AG08396 (cell line): ENCODE results near the gene RTP5.

ENCODE experiments used
- DNase-seq: peaks from one replicate; pipeline ENCODE4 v3.0.0; 2012; ENCODE audit warnings: low spot score, mixed read lengths

RTP5 gene

DNA sequence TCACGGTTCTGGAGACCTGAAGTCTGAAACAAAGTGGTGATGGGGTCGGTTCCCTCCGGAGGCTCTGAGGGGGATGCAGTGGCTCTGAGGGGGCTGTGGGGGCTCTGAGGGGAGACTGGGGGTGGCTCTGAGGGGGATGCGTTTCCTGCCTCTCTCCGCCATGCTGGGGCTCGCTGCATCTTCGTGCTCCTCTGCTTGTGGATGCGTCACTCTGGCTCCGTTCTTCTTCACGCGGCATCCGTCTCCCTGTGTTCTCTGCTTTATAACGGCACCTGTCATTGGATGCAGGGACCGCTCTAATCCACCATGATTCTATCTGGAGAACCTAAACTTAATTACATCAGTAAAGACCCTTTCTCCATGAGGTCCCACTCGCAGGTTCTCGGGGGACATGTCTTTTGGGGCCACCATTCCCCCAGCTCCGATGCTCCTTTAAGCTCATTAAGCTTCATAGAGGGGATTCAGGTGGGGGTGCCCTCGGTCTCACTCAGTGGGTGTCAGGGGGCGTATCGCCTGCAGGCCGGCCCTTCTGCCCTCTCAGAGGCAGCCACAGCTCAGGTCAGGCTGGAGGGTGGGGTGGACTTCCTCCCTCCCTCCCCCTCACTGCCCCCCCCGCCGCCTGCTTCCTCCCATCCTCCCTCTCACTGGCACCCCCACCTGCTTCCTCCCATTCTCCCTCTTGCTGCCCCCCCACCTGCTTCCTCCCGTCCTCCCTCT lies 18.4 kb downstream of the RTP5 start:
- DNase-seq, result no peak

DNA sequence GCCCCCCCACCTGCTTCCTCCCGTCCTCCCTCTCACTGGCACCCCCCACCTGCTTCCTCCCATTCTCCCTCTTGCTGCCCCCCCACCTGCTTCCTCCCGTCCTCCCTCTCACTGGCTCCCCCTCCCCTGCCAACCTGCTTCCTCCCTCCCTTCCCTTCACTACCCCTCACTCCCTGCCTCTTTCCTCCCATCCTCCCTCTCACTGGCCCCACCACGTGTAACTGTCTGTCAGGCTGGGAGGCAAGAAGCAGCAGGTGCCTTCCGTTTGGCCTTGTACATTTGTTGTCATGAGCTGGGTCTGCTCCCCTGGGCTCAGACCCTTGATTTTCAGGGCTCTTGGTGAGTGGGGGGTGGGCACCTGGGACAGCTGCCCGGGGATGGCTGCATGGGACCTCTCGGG lies 19.1 kb downstream of the RTP5 start:
- no peak for DNase-seq

DNA sequence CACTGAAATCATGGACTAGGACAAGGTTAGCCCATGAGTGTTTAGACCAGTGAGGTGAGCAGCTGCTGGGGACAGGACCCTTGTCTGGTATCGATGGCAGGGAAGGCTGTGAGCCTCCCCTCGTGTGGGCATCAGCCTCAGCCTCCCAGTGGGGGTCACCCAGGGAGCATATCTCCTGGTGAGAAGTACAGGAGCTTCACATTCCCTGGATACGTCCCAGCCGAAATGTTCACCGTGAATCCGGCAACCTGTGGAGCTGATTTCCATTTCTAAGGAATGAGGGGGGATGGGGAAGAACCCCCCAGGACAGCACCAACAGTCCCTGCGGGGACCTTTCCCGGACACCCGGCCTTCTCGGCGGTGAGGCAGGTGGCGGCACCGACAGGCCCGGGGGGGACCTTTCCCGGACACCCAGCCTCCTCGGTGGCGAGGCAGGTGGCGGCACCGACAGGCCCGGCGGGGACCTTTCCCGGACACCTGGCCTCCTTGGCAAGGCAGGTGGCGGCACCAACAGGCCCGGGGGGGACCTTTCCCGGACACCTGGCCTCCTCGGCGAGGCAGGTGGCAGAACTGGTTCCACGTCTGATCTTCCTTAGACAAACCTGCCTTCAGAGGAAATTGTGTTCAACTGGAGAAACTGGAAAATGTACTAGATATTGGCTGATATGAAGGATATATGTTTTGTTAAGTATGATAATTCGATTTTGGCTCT lies 21.2 kb downstream of the RTP5 start:
- no peak for DNase-seq

DNA sequence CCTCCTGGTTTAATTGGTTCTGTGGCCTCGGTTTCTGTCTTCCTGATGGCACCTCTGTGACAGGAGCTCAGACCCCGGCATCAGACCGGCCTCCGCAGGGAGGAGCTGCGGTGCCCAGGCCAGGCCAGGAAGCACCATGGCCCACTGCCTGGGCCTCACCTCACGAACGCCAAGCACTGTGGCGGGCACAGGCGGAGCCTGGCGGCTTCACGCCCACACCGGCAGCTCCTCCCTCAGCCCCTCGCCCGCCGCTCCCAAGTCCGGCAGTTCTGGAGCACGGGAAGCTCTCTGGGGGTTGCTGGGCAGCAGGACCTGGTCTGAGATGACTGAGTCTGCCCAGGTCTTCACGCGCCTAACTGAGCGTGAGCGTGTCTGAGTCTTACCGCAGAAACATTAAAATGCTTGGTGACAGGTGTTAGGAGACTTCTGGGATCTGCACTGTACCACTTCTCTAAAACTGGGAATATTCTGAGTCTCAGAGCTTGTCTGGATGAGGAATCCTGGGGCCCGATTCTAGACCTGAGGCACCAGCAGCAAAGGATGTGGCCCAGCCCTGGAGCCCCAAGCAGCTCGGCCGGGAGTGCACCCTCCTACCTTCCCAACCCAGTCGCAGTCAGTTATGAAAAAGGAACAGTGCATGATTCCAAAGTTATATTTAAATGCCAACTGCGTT lies 21.9 kb downstream of the RTP5 start:
- DNase-seq, result no peak

DNA sequence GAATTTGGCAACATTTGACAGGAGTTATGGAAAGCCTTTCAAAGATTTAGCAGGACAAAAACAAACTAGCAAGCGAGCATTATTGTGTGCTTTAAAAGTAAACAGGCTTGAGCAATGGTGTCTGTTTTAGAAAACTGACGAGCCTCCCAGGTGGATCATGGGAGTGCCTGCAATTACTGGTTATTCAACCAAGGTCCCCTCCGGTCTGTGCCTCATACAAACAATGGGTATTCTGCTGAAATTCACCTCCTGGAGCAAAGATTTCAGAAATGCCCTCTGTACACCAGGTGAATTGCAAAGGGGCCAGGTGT lies 22.4 kb downstream of the RTP5 start:
- no peak for DNase-seq

DNA sequence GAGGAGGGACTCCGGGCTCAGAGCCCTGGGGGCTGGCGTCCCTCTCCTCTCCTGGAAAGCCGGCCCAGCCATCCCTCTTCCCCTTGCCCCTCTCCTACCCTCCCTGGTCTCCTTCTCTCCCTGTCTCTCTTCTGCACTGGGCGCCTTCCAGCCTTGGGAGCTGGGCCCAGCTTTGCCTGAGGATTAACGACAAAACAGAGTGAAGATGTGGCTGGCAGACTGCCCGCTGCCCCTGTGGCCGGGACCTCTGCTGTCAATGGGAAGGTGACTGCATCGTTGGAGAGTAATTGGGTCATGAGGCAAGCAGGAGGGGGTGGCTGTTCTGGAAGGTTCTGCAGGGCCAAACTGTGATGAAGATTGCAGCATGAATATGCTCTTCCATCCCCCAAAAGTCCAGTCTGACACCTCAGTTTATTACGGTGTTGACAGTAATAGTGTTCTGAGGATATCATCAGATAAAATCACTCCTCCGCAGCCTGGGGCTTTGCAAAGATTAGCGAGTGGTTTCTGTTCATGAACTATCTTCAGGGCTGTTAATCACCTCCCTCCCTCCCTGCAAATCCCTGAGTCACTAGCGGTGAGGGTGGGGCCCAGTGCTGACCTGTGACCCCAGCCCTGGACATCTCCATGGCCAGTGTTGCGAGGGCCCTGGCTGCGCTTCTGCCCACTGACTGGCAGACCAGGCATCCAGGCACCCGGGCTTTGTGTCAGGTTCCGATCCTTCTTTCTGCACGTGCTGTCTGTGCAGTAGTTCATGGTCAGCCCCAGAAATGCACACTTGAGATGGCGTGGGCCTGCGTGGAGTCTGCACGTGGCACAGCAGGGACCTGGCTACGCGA lies 23.0 kb downstream of the RTP5 start:
- no peak for DNase-seq

DNA sequence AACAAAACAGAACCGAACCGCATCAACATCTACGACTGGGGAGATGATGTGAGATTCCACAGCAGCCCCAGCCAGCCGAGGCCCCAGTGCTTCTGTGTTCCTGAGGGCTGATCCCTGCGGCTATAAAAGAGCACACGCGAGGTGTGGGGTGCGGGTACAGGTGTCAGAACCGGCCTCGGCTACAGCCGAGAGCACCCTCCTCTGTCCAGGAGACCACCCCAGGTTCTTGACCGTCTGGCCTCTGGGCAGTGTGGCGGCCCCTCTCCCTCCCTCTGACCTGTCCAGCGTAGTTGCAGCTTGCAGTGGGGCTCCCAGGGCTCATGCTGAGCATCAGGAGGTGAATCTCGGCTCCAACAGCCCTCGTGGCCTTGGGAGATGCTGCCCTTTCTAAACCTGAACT lies 23.7 kb downstream of the RTP5 start:
- no peak for DNase-seq

DNA sequence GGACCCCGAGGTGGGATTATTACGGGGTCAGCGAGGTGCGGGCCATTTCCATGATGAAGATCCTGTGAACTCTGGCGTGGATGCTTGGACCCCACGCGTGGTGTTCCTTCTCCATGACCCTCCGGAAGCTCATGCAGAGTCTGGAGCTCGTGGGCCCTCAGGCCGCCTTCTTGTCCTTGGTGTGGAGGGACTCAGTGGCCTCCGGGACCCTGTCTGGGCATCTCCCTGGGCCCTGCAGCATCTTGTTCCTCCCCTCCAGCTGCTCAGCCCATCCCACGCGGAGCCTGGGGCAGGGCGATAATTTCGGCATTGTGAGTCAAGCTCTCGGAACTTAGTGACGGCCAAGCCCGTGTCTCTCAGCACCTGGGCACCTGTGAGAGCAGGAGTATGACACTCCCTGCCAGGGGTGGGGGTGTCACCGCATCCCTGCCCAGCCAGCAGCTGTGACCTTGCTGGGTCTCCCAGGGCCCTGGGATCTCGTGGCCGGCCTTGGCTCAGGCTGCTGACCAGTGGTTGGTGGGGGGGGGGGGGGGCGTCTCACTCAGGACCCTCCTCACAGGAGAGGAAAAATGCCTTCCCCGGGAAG lies 24.6 kb downstream of the RTP5 start:
- DNase-seq, result no peak

DNA sequence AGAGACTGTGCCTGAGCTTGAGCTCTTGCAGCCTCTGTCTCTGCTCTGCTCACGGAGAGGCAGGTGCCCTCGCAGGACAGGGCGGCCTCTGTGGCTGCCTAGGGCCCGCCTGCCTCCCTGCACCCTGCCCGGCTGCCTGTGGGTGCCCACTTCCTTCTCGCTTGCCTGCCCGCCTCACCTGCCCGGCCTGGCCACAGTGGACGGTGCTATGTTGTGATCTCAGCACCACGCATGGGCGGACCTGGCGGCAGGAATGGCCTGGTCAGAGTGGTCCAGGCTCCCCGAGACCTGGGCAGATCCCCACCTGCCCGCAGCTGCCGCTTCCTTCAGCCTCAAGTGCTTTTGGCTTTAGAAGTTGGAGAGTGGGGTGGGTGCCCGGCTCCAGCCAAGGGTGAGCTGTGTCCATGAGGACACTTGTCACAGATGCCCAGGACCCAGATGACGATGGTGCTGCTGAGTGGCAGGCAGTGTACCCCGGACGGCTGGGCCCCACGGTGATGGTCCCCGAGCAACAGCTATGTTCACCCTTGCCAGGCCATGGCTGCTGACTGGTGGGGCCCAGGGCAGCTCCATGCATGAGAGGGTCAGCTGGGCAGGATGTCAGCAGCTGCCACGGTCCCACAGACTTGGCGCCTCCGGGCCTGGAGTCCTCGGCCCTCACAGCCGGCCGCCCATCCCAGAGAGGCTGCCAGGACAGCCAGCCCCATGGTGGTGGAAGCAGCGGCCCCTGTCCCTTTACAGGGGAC lies 25.3 kb downstream of the RTP5 start:
- DNase-seq, result no peak

GRCh38 chr2:241895427-241895711 lies 25.8 kb downstream of the RTP5 start:
- DNase-seq, result no peak

- DNase-seq, result peak; percentile 64
Observed at GRCh38 chr2:241895712-241896641, 26.4 kb downstream of the RTP5 start.

GRCh38 chr2:241896746-241897201 lies 27.2 kb downstream of the RTP5 start:
- no peak for DNase-seq

DNA sequence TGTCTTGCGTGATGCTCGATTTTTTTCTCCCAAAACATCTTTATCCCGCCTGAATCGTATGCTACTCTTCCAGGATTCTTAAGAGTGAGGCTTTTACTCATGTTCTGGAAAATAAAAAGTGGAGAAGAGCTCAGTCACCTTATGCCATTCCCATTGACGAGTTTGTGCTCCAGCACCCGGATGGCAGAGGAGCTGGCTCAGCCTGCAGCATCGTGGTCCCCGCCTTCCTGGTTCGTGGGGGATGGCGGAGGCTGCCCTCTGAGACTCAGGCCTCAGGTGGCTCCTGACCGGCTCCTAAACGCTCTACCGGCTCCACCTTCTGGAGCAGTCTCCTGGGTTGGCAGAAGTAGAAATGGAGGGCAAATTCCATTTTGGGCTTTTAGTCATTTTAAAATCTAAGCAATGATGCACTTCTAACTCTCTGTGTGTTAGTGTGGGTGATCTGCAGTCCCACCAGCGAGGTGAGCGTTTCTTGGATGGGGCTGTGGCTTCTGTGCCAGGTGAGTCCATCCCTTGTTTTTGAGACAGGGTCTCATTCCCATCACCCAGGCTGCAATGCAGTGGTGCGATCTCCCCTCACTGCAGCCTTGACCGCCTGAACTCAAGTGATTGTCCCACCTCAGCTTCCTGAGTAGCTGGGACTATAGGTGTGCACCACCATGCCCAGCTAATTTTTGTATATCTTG lies 27.8 kb downstream of the RTP5 start:
- DNase-seq, result no peak

- DNase-seq, result no peak
Observed at GRCh38 chr2:241898463-241899270, 29.1 kb downstream of the RTP5 start.

DNA sequence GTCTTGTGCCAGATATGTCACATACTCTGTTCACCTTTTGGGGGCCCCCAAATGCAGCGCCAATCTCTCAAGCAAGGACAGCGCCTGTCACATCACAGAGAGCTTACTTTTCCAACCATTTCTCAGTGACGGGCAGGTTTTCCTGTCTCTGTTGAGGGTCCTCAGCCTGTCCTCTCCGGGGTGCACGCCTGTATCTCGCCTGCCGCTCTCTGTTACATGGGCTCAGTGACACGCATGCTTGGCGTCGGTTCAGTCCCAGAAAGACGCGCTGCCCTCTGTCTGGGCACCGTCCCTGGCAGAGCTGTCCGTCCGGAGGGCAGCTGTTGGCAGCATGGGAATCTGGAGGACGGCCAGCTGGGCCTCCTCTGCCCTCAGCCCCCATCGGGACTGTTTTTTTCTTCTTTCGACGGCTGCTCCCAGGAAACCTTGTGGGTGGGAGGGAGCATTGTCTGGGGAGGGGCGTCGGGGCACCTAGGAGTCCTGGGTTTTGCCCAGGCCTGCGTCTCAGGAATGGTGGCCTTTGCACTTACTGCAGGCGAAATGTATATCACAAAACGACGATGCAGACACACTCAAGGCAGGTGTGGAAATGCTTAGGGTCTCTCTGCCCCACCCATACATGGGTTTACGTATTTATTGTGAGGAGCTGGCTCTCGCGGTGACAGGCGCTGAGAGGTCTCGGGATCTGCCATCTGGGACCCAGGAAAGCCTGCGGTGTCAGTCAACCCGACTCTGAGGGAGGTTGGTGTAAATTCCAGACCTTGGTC lies 30.9 kb downstream of the RTP5 start:
- DNase-seq, result no peak

GRCh38 chr2:241901018-241901380 lies 31.5 kb downstream of the RTP5 start:
- no peak for DNase-seq

- peak; percentile 44 for DNase-seq
Observed at GRCh38 chr2:241901500-241902351, 32.2 kb downstream of the RTP5 start.
